ENCODE measurements around the gene GLB1L3.

DNA sequence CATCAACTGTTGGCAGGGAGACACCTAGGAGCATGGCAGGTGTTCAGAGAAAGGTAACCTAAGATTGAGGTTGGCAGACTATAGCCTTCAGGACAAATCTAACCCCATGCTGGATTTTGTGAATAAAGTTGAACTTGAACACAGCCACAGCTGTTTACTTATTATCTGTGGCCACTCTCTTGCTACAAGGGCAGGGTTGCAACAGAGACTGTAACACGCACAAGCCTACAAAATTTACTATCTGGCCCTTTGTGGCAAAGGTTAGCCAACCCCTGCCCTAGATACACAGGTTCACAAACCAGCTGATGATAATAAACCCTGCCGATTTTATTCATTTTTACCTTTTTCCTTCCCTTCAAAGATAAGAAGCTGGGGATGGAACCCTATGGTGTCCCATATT, 25.5 kb upstream of the GLB1L3 start:
- TF ChIP-seq CTCF (IDR thresholded peaks at IDR 0.05) (no peak), POLR2AphosphoS5 (IDR thresholded peaks at IDR 0.05) (no peak)
